ENCODE measurements around the gene EFCAB8.

EFCAB8 gene

GRCh38 chr20:33010674-33011449, 152.1 kb downstream of the EFCAB8 start:
- Histone ChIP-seq H3K9me2 (ENCODE audit: low read depth, low read length) (no peaks in the 10 kb centered on the region), H3K9ac (ENCODE audit: low read length) (no peak overlapping the region), H2AFZ (ENCODE audit: low read length) (no peak overlapping the region), H3K9me3 (ENCODE audit: low read length) (no peaks in the 10 kb centered on the region), H4K20me1 (ENCODE audit: insufficient read depth, low read length) (no peaks in the 10 kb centered on the region), H3K4me1 (ENCODE audit: insufficient read depth, low read length, severe bottlenecking) (no peaks in the 10 kb centered on the region), H3K36me3 (ENCODE audit: insufficient read depth, low read length) (no peaks in the 10 kb centered on the region), H3K27ac (ENCODE audit: low read depth, low read length, poor library complexity, severe bottlenecking) (no peak overlapping the region), H3F3A (ENCODE audit: insufficient read depth, low read length) (no peaks in the 10 kb centered on the region), H3K4me3 (ENCODE audit: low read depth, low read length, poor library complexity, severe bottlenecking) (no peak overlapping the region), H3K79me2 (ENCODE audit: insufficient read depth, low read length) (no peaks in the 10 kb centered on the region), H3K27me3 (ENCODE audit: insufficient read depth, low read length) (peaks cover 3% of the 10 kb centered on the region; the same call in 1 of the 2 replicates), H3K4me2 (ENCODE audit: low read length) (no peak overlapping the region)
- TF ChIP-seq EZH2 (IDR thresholded peaks at IDR 0.05; ENCODE audit: borderline replicate concordance, low read length), result no peak
- TF ChIP-seq, protein P1, sequence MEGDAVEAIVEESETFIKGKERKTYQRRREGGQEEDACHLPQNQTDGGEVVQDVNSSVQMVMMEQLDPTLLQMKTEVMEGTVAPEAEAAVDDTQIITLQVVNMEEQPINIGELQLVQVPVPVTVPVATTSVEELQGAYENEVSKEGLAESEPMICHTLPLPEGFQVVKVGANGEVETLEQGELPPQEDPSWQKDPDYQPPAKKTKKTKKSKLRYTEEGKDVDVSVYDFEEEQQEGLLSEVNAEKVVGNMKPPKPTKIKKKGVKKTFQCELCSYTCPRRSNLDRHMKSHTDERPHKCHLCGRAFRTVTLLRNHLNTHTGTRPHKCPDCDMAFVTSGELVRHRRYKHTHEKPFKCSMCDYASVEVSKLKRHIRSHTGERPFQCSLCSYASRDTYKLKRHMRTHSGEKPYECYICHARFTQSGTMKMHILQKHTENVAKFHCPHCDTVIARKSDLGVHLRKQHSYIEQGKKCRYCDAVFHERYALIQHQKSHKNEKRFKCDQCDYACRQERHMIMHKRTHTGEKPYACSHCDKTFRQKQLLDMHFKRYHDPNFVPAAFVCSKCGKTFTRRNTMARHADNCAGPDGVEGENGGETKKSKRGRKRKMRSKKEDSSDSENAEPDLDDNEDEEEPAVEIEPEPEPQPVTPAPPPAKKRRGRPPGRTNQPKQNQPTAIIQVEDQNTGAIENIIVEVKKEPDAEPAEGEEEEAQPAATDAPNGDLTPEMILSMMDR (IDR thresholded peaks at IDR 0.05; ENCODE audit: low read length), result no peak
